Stomach smooth muscle (tissue), 2 donors: Measurements from ENCODE around the gene ENTPD6.
A peak's percentile ranks its signal among the peaks of the same experiment; 100 is the strongest.
"Not testable (repeated sequence)": the region's sequence is repeated elsewhere in the genome, so short reads cannot be mapped to it uniquely, and the experiment has no call there.

Experiments
- H3K27ac ChIP-seq: one replicate; pipeline ENCODE4 v1.7.0; 2013; ENCODE audit warnings: mild to moderate bottlenecking, low read length, inconsistent platforms
- H3K27me3 ChIP-seq, 2 donors: one replicate each; pipeline ENCODE4 v1.7.0; 2013; ENCODE audit warnings: low read length in 2 of 2; ENCODE audit not compliant: insufficient read depth in 2 of 2, control insufficient read depth in 1 of 2
- H3K36me3 ChIP-seq, 2 donors: one replicate each; pipeline ENCODE4 v1.7.0; 2013; ENCODE audit warnings: low read length in 2 of 2; ENCODE audit not compliant: control insufficient read depth in 2 of 2, insufficient read depth in 2 of 2
- H3K4me1 ChIP-seq: one replicate; pipeline ENCODE4 v1.7.0; 2013; ENCODE audit warnings: low read length; ENCODE audit not compliant: control insufficient read depth, insufficient read depth
- H3K4me3 ChIP-seq, 2 donors: one replicate each; pipeline ENCODE4 v1.7.0; 2013; ENCODE audit warnings: low read length in 2 of 2
- H3K9ac ChIP-seq, 2 donors: one replicate each; pipeline ENCODE4 v1.7.0; 2013; ENCODE audit warnings: low read length in 2 of 2, mild to moderate bottlenecking in 1 of 2
- H3K9me3 ChIP-seq, 2 donors: one replicate each; pipeline ENCODE4 v1.7.0; 2013; ENCODE audit warnings: low read length in 2 of 2; ENCODE audit not compliant: control insufficient read depth in 2 of 2
- donor health status: healthy.
- donor health status: Pancreatic carcinoma.

ENTPD6 gene

DNA sequence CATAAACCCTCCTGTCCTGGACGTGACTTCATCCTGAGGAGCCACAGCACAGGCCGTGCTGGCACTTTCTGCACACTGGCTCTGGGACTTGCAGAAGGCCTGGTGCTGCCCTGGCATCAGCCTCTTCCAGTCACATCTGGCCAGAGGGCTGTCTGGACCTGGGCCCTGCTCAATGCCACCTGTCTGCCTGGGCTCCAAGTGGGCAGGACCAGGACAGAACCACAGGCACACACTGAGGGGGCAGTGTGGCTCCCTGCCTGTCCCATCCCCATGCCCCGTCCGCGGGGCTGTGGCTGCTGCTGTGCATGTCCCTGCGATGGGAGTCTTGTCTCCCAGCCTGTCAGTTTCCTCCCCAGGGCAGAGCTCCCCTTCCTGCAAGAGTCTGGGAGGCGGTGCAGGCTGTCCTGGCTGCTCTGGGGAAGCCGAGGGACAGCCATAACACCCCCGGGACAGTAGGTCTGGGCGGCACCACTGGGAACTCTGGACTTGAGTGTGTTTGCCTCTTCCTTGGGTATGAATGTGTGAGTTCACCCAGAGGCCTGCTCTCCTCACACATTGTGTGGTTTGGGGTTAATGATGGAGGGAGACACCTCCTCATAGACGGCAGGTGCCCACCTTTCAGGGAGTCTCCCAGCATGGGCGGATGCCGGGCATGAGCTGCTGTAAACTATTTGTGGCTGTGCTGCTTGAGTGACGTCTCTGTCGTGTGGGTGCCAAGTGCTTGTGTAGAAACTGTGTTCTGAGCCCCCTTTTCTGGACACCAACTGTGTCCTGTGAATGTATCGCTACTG, 30.3 kb downstream of the ENTPD6 start:
- Histone ChIP-seq H3K4me1 (peaks cover 32% of the 10 kb centered on the region), H3K27me3 (no peaks in the 10 kb centered on the region), H3K4me3 (no peak overlapping the region), H3K9me3 (no peaks in the 10 kb centered on the region), H3K9ac (no peak overlapping the region), H3K27ac (peak overlapping the region; percentile 71), H3K36me3 (peaks cover 0 to 8% of the 10 kb centered on the region in 2 donors)

DNA sequence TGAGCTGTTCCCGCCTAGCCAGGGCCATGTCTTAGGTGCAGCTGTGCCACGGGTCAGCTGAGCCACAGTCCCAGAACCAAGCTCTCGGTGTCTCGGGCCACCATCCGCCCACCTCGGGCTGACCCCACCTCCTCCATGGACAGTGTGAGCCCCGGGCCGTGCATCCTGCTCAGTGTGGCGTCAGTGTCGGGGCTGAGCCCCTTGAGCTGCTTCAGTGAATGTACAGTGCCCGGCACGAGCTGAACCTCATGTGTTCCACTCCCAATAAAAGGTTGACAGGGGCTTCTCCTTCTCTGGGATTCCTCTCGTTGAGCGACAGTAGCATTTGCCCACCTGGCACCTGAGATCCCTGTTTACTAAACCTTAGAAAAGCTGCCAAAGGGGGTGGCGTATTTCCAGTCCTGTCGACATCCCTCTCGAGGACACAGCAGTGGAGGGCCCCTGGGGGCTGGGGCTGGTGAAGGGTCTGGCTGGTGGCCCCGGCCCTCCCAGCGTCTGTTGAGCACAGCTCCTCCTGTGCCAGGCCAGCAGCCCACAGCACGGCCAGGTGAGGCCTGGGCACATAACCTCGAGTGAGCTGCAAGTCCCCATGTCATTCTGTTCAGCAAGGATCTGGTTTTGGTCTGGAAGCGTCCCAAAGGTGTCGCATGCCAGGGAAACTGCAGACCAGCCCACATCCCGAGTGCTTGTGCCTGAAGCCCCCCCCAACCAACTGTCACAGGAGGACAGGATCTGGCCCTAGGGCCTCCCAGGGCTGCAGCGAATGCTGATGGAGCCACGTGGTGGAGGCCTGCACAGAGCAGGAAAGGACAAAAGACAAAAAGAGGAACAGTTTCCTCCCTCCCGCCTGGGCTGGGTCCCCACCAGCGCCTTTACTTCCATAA, 31.2 kb downstream of the ENTPD6 start:
- peak overlapping the region; percentile 71 for H3K27ac ChIP-seq
- peaks cover 32% of the 10 kb centered on the region for H3K4me1 ChIP-seq
- peaks cover 0 to 2% of the 10 kb centered on the region in 2 donors for H3K36me3 ChIP-seq
- no peaks in the 10 kb centered on the region for H3K27me3 ChIP-seq
- H3K9ac ChIP-seq, result no peak overlapping the region
- H3K9me3 ChIP-seq, result no peaks in the 10 kb centered on the region
- peak overlapping the region in 1 of 2 donors; percentile 22 for H3K4me3 ChIP-seq

DNA sequence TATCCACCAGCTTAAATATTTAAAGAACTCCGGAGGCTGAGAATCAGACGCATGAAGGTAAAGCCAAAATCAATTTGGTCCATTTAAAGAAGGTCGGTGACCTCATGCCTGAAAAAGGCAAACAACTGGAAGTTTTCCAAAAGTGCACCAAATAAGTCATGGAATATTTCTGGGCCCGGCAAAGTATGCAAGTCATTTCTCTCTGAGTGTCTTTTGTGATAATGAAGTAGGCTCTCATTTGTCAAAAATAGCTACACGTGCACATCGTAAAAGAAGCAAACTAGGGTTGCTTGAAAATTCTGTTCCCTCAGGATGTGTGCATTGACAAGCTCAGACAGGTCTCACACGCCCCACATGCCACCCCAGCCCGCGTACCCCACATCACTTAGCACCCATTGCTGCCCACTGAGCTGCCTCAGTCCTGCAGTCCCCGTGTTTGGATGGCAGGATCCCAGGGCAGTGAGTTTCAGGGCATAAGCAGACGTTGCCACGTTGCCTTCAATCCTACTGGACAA, 31.9 kb downstream of the ENTPD6 start:
- H3K4me3 ChIP-seq, result peak overlapping the region in 1 of 2 donors; percentile 22
- H3K36me3 ChIP-seq, result peaks cover 0 to 2% of the 10 kb centered on the region in 2 donors
- peak overlapping the region; percentile 71 for H3K27ac ChIP-seq
- no peaks in the 10 kb centered on the region for H3K27me3 ChIP-seq
- no peaks in the 10 kb centered on the region for H3K9me3 ChIP-seq
- peak overlapping the region; percentile 21 to 36 for H3K9ac ChIP-seq
- H3K4me1 ChIP-seq, result peaks cover 32% of the 10 kb centered on the region

DNA sequence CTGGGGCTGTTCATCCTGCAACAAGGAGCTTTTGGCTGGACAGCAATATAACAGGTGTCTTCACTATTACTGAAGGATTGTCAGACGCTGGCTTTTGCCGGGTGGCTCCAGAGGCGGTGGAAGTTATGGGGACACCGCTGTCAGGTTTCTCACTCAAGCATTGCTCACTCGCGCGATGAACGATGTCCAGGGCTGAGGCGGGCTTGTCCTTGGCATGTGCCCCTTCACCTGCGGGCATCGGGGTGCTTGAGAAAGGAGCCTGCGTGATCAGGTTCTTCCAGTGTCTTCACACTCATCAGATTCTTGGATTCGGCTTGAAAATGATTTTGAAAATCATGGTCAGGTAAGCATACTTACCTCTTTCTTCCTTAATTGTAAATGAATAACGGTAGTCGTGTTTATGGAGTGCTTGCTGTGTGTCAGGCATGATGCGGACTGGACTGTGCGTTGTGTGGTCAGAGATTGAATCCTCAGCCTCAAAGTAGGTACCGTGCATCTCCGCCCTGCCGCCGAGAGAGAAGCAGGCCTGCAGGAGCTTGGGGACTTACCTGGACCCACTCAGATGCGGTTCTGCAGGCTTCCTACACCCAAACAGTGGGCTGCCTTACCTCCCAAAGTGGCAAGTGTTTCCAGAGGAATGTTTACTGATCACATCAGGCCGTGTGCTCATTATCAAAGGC, 34.1 kb downstream of the ENTPD6 start:
- peak overlapping the region in 1 of 2 donors; percentile 29 for H3K9ac ChIP-seq
- peaks cover 34% of the 10 kb centered on the region for H3K4me1 ChIP-seq
- no peak overlapping the region for H3K4me3 ChIP-seq
- no peaks in the 10 kb centered on the region for H3K9me3 ChIP-seq
- peaks cover 0 to 2% of the 10 kb centered on the region in 2 donors for H3K36me3 ChIP-seq
- H3K27me3 ChIP-seq, result no peaks in the 10 kb centered on the region
- H3K27ac ChIP-seq, result peak overlapping the region; percentile 75

DNA sequence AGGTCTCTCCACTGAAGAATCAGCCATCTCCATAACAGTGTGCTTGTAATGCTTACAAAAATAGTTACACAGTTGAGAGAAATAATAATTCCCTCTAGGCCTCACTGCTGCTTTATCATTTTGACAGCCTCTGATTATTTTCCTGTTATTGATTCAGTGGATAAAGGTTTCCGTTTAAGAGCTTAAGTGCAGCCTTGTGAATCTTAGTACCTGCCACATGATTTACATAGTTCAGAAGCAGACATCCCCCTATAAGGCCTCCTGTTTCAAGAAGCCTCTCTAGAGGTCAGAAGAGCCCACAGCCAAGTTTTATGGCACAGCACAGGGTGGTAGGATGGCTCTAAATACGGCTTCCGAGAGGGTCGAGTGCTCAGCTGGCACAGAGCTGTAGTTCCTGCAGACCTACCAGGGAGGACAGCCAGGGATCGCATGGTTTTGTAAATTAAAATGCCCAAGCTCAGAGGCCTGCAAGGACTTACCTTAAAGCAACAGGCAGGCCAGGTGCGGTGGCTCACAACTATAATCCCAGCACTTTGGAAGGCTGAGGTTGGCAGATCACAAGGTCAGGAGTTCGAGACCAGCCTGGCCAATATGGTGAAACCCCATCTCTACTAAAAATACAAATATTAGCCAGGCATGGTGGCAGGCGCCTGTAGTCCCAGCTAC, 34.8 kb downstream of the ENTPD6 start:
- Histone ChIP-seq H3K4me3 (no peak overlapping the region), H3K9ac (peak overlapping the region in 1 of 2 donors; percentile 55), H3K9me3 (no peaks in the 10 kb centered on the region), H3K27ac (peak overlapping the region; percentile 75), H3K27me3 (no peaks in the 10 kb centered on the region), H3K36me3 (peaks cover 0 to 2% of the 10 kb centered on the region in 2 donors), H3K4me1 (peaks cover 34% of the 10 kb centered on the region)

DNA sequence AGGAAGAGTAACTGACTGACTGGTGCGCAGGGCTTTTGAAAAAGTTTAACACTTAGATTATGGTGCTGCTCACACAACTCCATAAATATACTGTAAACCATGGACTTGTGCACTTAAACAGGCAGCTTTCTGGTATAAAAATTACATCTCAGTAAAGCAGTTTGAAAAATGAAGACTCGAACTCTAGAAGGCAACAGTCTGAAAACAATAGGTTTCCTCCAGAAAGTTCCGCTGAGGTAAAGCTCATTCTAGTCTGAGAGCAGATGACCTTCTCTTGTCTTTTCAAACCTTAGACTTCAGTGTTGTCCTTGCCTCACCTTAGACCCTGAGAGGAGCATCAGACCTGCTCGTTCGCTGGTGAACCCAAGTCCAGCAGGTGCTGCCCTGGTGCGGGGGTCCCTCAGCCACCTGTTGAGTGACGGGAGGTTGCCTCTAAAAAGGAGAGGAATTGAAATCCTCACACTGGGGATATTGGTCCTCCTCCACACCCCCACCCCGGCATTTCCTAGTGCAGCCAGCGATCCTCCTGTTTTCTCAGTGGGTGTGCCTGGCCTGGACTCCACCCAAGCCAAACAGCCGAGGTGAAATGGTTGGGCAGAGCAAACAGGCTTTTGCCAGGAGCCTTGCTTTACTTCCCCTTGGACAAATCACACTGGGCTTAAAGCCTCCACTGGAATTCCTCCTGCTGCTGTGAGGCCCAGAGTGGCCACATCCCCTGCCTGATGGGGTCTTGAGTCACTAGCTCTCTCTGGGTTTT, 37.7 kb downstream of the ENTPD6 start:
- Histone ChIP-seq H3K27ac (no peak overlapping the region), H3K4me1 (peaks cover 29% of the 10 kb centered on the region), H3K9ac (no peak overlapping the region), H3K36me3 (no peaks in the 10 kb centered on the region), H3K27me3 (no peaks in the 10 kb centered on the region), H3K4me3 (no peak overlapping the region), H3K9me3 (no peaks in the 10 kb centered on the region)

DNA sequence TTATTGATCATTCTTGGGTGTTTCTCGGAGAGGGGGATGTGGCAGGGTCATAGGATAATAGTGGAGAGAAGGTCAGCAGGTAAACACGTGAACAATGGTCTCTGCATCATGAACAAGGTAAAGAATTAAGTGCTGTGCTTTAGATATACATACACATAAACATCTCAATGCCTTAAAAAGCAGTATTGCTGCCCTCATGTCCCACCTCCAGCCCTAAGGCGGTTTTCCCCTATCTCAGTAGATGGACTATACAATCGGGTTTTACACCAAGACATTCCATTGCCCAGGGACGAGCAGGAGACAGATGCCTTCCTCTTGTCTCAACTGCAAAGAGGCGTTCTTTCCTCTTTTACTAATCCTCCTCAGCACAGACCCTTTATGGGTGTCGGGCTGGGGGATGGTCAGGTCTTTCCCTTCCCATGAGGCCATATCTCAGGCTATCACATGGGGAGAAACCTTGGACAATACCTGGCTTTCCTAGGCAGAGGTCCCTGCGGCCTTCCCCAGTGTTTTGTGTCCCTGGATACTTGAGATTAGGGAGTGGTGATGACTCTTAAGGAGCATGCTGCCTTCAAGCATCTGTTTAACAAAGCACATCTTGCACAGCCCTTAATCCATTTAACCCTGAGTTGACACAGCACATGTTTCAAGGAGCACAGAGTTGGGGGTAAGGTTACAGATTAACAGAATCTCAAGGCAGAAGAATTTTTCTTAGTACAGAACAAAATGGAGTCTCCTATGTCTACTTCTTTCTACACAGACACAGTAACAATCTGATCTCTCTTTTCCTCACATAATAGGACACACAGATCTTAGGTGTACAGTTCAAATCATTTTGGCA, 38.7 kb downstream of the ENTPD6 start:
- H3K27me3 ChIP-seq, H3K27ac ChIP-seq, H3K4me3 ChIP-seq, H3K36me3 ChIP-seq, H3K9me3 ChIP-seq, H3K9ac ChIP-seq: not testable (repeated sequence)
- peaks cover 26% of the 10 kb centered on the region for H3K4me1 ChIP-seq

DNA sequence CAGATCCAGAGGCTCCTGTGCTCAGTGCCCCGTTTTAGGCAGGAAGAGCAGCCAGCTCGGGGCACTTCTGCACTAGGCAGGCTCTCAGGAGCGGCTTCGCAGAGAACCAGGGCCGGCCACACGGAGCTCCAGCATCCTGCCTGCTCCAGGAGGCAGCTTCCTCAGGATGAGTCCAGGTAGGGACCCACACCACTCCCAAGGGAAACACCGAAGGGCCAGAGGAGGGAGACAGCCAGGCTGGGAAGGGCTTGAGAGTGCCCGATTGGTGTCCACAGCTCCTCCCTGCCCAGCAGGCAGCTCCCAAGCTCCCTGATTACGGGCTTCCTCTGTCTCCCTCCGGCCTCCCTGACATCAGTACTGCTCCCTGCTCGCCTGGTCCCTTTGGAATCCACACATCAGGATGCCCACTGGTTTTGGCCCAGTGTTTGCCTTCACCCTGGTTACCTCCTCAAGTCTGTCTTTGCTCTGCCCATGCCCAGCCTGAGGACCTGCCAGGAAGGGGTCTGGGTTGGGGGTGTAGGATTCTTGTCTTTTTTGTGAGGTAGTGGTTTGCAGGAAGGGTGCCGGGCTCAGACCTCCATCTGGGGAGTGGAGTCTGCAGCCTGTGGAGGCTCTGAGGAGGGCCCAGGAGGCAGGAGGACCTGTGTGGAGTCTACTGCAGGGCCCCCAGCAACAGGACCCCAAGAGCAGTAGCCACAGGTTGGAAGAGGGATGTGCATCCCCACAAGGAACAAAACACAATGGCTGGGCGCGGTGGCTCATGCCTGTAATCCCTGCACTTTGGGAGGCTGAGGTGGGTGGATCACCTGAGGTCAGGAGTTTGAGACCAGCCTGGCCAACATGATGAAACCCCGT, 41.2 kb downstream of the ENTPD6 start:
- no peaks in the 10 kb centered on the region for H3K27me3 ChIP-seq
- H3K36me3 ChIP-seq, result no peaks in the 10 kb centered on the region
- no peak overlapping the region for H3K4me3 ChIP-seq
- no peaks in the 10 kb centered on the region for H3K9me3 ChIP-seq
- no peak overlapping the region for H3K9ac ChIP-seq
- H3K4me1 ChIP-seq, result peaks cover 15% of the 10 kb centered on the region
- H3K27ac ChIP-seq, result no peak overlapping the region
